ENCODE measurements around the gene STOML1. TPM values are rescaled to one million over a fixed set of nuclear protein-coding genes. Genes with fewer than 3 reads are reported as not detected.
"Not testable (repeated sequence)": the region's sequence is repeated elsewhere in the genome, so short reads cannot be mapped to it uniquely, and the experiment has no call there.

Gene STOML1
- total RNA-seq, 4 donors from 2014 or later, result 15.2 to 28.8 (median 16.9) TPM

DNA sequence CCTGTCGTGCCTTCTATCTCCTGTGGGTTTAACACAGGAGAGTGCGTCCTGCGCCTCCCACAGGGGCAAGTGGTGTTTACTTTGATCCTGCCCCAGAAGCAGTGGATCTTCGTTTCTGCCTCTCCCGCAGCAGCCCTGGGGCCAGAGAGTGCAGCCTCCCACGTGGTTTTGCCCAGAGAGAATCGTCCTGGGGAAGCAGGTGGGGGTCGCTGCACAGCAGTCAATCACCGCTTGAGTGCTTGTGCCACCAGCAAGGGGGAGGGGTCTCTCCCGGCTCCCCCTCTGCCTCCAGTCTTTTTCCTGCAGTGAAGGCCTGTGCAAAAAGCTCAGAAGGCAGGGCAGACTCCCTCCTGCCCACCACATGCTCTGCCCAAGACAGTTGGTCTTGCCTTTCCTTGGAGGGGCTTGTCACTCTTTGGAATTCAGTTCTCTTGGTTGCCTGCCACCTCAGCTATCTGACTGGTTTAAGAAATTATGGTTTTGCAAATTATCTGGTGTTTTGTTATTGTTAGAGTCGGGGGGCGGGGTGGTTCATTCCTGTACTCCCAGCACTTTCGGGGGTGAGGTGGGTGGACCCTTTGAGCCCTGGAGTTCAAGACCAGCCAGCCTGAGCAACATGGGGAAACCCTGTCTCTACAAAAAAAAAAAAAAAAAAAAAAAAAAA, 26.9 kb downstream of the STOML1 start:
- intact Hi-C loops (cut with DNase I; ENCODE audit: low total_unique reads) (no loop called here), in situ Hi-C loops (cut with MboI; ENCODE audit: low sequenced_read_pairs in 4 of 4) (loop anchor here in 1 of 4 donors (25.0 kb wide), 1 partner anchor 347 kb away; no protein-coding TSS in a partner anchor)
- H3K4me3 ChIP-seq, result no peak overlapping the region
- no peak for ATAC-seq
- no peak for DNase-seq
- peaks cover 0 to 5% (median 0%) of the 10 kb centered on the region in 3 donors for H3K27me3 ChIP-seq
- H3K9me3 ChIP-seq, result no peaks in the 10 kb centered on the region
- TF ChIP-seq, protein P1, sequence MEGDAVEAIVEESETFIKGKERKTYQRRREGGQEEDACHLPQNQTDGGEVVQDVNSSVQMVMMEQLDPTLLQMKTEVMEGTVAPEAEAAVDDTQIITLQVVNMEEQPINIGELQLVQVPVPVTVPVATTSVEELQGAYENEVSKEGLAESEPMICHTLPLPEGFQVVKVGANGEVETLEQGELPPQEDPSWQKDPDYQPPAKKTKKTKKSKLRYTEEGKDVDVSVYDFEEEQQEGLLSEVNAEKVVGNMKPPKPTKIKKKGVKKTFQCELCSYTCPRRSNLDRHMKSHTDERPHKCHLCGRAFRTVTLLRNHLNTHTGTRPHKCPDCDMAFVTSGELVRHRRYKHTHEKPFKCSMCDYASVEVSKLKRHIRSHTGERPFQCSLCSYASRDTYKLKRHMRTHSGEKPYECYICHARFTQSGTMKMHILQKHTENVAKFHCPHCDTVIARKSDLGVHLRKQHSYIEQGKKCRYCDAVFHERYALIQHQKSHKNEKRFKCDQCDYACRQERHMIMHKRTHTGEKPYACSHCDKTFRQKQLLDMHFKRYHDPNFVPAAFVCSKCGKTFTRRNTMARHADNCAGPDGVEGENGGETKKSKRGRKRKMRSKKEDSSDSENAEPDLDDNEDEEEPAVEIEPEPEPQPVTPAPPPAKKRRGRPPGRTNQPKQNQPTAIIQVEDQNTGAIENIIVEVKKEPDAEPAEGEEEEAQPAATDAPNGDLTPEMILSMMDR (IDR thresholded peaks at IDR 0.05 in 4 of 5, conservative IDR thresholded peaks at IDR 0.05 in 1 of 5), result peak in 2 of 5 experiments; percentile 0 to 12
- no peak for TF ChIP-seq POLR2A (IDR thresholded peaks at IDR 0.05)
- no peaks in the 10 kb centered on the region for H3K36me3 ChIP-seq
- H3K4me1 ChIP-seq, result no peaks in the 10 kb centered on the region
- H3K27ac ChIP-seq, result no peak overlapping the region

GRCh38 chr15:73964736-73965093, 27.4 kb downstream of the STOML1 start:
- Histone ChIP-seq H3K4me1 (no peaks in the 10 kb centered on the region), H3K9me3 (no peaks in the 10 kb centered on the region), H3K27ac (no peak overlapping the region), H3K27me3 (peaks cover 0 to 5% (median 0%) of the 10 kb centered on the region in 3 donors), H3K36me3 (no peaks in the 10 kb centered on the region), H3K4me3 (no peak overlapping the region)
- TF ChIP-seq, protein P1 (IDR thresholded peaks at IDR 0.05 in 4 of 5, conservative IDR thresholded peaks at IDR 0.05 in 1 of 5), result peak; percentile 75 to 95 (median 89)
- no peak for TF ChIP-seq POLR2A (IDR thresholded peaks at IDR 0.05)
- intact Hi-C loops (cut with DNase I; ENCODE audit: low total_unique reads), result loop anchor here (1.0 kb wide), 1 partner anchor 13 kb away; no protein-coding TSS in a partner anchor
- DNase-seq, result peak; percentile 37 to 67
- ATAC-seq, result peak; percentile 65 to 95
- in situ Hi-C loops (cut with MboI; ENCODE audit: low sequenced_read_pairs in 4 of 4), result loop anchor here in 1 of 4 donors (25.0 kb wide), 1 partner anchor 348 kb away; no protein-coding TSS in a partner anchor

DNA sequence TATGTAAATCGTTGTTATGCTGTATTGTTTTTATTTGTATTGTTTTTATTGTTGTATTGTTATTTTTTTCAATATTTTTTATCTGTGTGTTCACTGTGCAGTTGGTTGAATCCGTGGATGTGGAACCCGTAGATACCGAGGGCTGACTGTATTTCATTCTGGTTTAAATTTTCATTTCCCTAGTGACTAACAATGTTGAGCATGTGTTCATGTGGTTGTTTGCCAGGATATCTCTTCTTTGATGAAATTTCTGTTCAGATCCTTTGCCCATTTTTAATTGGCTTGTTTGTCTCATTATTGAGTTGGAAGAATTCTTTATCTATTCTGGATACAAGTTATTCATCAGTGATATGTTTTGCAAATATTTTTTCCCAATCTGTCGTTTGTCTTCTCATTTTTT, 29.7 kb downstream of the STOML1 start:
- no peak overlapping the region for H3K27ac ChIP-seq
- intact Hi-C loops (cut with DNase I; ENCODE audit: low total_unique reads) (no loop called here), in situ Hi-C loops (cut with MboI; ENCODE audit: low sequenced_read_pairs in 4 of 4) (loop anchor here in 1 of 4 donors (25.0 kb wide), 1 partner anchor 350 kb away; no protein-coding TSS in a partner anchor)
- no peak for ATAC-seq
- H3K36me3 ChIP-seq, result no peaks in the 10 kb centered on the region
- H3K27me3 ChIP-seq, result peaks cover 0 to 5% (median 0%) of the 10 kb centered on the region in 3 donors
- no peaks in the 10 kb centered on the region for H3K9me3 ChIP-seq
- no peak for DNase-seq
- H3K4me3 ChIP-seq, result no peak overlapping the region
- no peaks in the 10 kb centered on the region for H3K4me1 ChIP-seq
- TF ChIP-seq POLR2A (IDR thresholded peaks at IDR 0.05), result no peak
- TF ChIP-seq, protein P1 (IDR thresholded peaks at IDR 0.05 in 4 of 5, conservative IDR thresholded peaks at IDR 0.05 in 1 of 5), result no peak

DNA sequence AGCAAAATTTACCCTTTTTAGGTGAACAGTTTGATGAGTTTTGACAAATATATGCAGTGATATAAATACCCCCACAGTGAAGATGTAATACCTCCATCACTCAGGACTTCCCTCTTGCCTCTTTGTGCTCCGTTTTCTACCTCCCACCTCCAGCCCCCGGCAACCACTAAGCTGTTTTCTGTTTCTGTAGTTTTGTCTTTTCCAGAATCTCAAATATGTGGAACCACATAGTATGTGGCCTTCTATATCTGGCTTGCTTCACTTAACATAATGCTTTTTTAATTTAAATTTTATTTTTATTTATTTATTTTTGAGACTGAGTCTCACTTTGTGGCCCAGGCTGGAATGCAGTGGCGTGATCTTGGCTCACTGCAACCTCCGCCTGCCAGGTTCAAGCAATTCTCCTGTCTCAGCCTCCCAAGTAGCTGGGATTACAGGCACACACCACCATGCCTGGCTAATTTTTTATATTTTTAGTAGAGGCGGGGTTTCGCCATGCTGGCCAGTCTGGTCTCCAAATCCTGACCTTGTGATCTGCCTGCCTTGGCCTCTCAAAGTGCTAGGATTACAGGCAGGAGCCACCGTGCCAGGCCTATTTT, 31.5 kb downstream of the STOML1 start:
- intact Hi-C loops (cut with DNase I; ENCODE audit: low total_unique reads), result not testable (repeated sequence)

GRCh38 chr15:73959801-73960200, 32.3 kb downstream of the STOML1 start:
- Histone ChIP-seq H3K36me3 (no peaks in the 10 kb centered on the region), H3K4me1 (no peaks in the 10 kb centered on the region), H3K9me3 (no peaks in the 10 kb centered on the region), H3K27ac (no peak overlapping the region), H3K4me3 (no peak overlapping the region), H3K27me3 (no peaks in the 10 kb centered on the region)
- TF ChIP-seq, protein P1 (IDR thresholded peaks at IDR 0.05 in 4 of 5, conservative IDR thresholded peaks at IDR 0.05 in 1 of 5), result no peak
- TF ChIP-seq POLR2A (IDR thresholded peaks at IDR 0.05), result no peak
- in situ Hi-C loops (cut with MboI; ENCODE audit: low sequenced_read_pairs in 4 of 4) (loop anchor here in 1 of 4 donors (25.0 kb wide), 1 partner anchor 352 kb away; no protein-coding TSS in a partner anchor), intact Hi-C loops (cut with DNase I; ENCODE audit: low total_unique reads) (no loop called here)
- DNase-seq, result no peak
- no peak for ATAC-seq

More for the DNA sequence above, 31.5 kb downstream of the STOML1 start:
- H3K4me1 ChIP-seq, H3K4me3 ChIP-seq, DNase-seq, H3K36me3 ChIP-seq, ATAC-seq, H3K27me3 ChIP-seq, H3K27ac ChIP-seq, H3K9me3 ChIP-seq: not testable (repeated sequence)
- in situ Hi-C loops (cut with MboI; ENCODE audit: low sequenced_read_pairs in 4 of 4), result loop anchor here in 1 of 4 donors (25.0 kb wide), 1 partner anchor 352 kb away; no protein-coding TSS in a partner anchor

Measured in gastrocnemius medialis (tissue), 4 donors.